Amniotic stem cell (primary cell): ENCODE results near the gene URB1.
"Not testable (repeated sequence)": the region's sequence is repeated elsewhere in the genome, so short reads cannot be mapped to it uniquely, and the experiment has no call there.

ENCODE experiments used
- DNase-seq: peaks from one replicate; lab custom pipeline; 2025; lab: John Stamatoyannopoulos, UW

URB1 gene

GRCh38 chr21:32297449-32297848 is 95.4 kb downstream of the URB1 start:
- DNase-seq = no peak

GRCh38 chr21:32285476-32285875 is 107.3 kb downstream of the URB1 start:
- no peak for DNase-seq

GRCh38 chr21:32282992-32283391 is 109.8 kb downstream of the URB1 start:
- DNase-seq = no peak

GRCh38 chr21:32281531-32281930 is 111.3 kb downstream of the URB1 start:
- no peak for DNase-seq

GRCh38 chr21:32279377-32279680 is 113.5 kb downstream of the URB1 start:
- DNase-seq = no peak

- DNase-seq = peak; percentile 93
These were observed 114.1 kb downstream of the URB1 start, which contains the start of gene MIS18A for GRCh38 chr21:32278518-32279376. Gene MIS18A, minus strand, starts transcription at chr21:32279049. Its CDS starts 35 bp downstream, at chr21:32279014.

GRCh38 chr21:32278103-32278502 is 114.7 kb downstream of the URB1 start:
- DNase-seq = no peak

GRCh38 chr21:32276671-32277070 is 116.1 kb downstream of the URB1 start:
- no peak for DNase-seq

- no peak for DNase-seq
These were observed 122.1 kb downstream of the URB1 start for GRCh38 chr21:32270748-32271147.

- not testable (repeated sequence) for DNase-seq
These were observed 127.5 kb downstream of the URB1 start for GRCh38 chr21:32265321-32265720.

- DNase-seq = no peak
These were observed 130.9 kb downstream of the URB1 start for GRCh38 chr21:32261929-32262328.
